Measurements from ENCODE around the gene DYNC1LI1.

GRCh38 chr3:32540899-32541298 lies 29.8 kb downstream of the DYNC1LI1 start:
- TF ChIP-seq SMC3 (IDR thresholded peaks at IDR 0.05) (no peak), MAX (IDR thresholded peaks at IDR 0.05) (no peak), USF2 (IDR thresholded peaks at IDR 0.05) (no peak), CTCF (IDR thresholded peaks at IDR 0.05) (no peak), ESRRA (IDR thresholded peaks at IDR 0.05; ENCODE audit: borderline replicate concordance, low read length) (no peak)
